Thyroid gland (tissue), 4 donors: ENCODE measurements around the gene DOCK3.
"Not testable (repeated sequence)": the region's sequence is repeated elsewhere in the genome, so short reads cannot be mapped to it uniquely, and the experiment has no call there.

Source experiments
- CTCF ChIP-seq, 6 experiments: fragments of 200-600 bp in 3 of 6; fragments of 450-650 bp in 3 of 6; sonication (generic) in 3 of 6; IDR thresholded peaks; one replicate each; pipeline ENCODE4 v1.5.1; 2016 to 2019; ENCODE audit warnings: antibody characterized with exemption in 6 of 6, mild to moderate bottlenecking in 2 of 6, inconsistent platforms in 1 of 6, moderate library complexity in 1 of 6
- POLR2A ChIP-seq, 2 donors: fragments of 450-650 bp; IDR thresholded peaks; one replicate each; pipeline ENCODE4 v1.6.1; 2017; ENCODE audit warnings: antibody characterized with exemption in 2 of 2, mild to moderate bottlenecking in 2 of 2, moderate library complexity in 1 of 2

GRCh38 chr3:51368276-51368675 is 693.5 kb downstream of the DOCK3 start:
- TF ChIP-seq POLR2A, CTCF (IDR thresholded peaks at IDR 0.05): not testable (repeated sequence)
